Measurements from ENCODE around the gene NR1H2.
"Not testable (repeated sequence)": the region's sequence is repeated elsewhere in the genome, so short reads cannot be mapped to it uniquely, and the experiment has no call there.

NR1H2 gene

GRCh38 chr19:50344661-50345318 is 31.5 kb upstream of the NR1H2 start:
- peak; percentile 52 for DNase-seq (ENCODE audit: low spot score)

- not testable (repeated sequence) for DNase-seq (ENCODE audit: low spot score)
Measured at GRCh38 chr19:50347089-50347581, 29.1 kb upstream of the NR1H2 start.

GRCh38 chr19:50349277-50350057 is 26.8 kb upstream of the NR1H2 start:
- no peak for DNase-seq (ENCODE audit: low spot score)

- no peak for DNase-seq (ENCODE audit: low spot score)
Measured at GRCh38 chr19:50352242-50352641, 24.0 kb upstream of the NR1H2 start.

GRCh38 chr19:50353487-50353880 is 22.8 kb upstream of the NR1H2 start:
- DNase-seq (ENCODE audit: low spot score): not testable (repeated sequence)

GRCh38 chr19:50356691-50357177 is 19.5 kb upstream of the NR1H2 start:
- DNase-seq (ENCODE audit: low spot score): no peak

- DNase-seq (ENCODE audit: low spot score): peak; percentile 70
Measured at GRCh38 chr19:50357178-50358100, 18.8 kb upstream of the NR1H2 start.

GRCh38 chr19:50358483-50359327 is 17.6 kb upstream of the NR1H2 start:
- DNase-seq (ENCODE audit: low spot score): peak; percentile 50

- no peak for DNase-seq (ENCODE audit: low spot score)
Measured at GRCh38 chr19:50359328-50359818, 16.9 kb upstream of the NR1H2 start.

- DNase-seq (ENCODE audit: low spot score): no peak
Measured at GRCh38 chr19:50361290-50362029, 14.8 kb upstream of the NR1H2 start.

- DNase-seq (ENCODE audit: low spot score): no peak
Measured at GRCh38 chr19:50362030-50362412, 14.2 kb upstream of the NR1H2 start.

- DNase-seq (ENCODE audit: low spot score): no peak
Measured at GRCh38 chr19:50362656-50363424, 13.4 kb upstream of the NR1H2 start.

- no peak for DNase-seq (ENCODE audit: low spot score)
Measured at GRCh38 chr19:50365434-50366306, 10.6 kb upstream of the NR1H2 start, which contains the start of gene NAPSA. NAPSA (minus strand) TSS chr19:50365639; CDS start chr19:50365621, 18 bp downstream.

GRCh38 chr19:50368649-50369570 is 7.3 kb upstream of the NR1H2 start:
- DNase-seq (ENCODE audit: low spot score): peak; percentile 90

GRCh38 chr19:50371914-50372475 is 4.3 kb upstream of the NR1H2 start:
- DNase-seq (ENCODE audit: low spot score): no peak

GRCh38 chr19:50377051-50377461 is 799 bp downstream of the NR1H2 start:
- no peak for DNase-seq (ENCODE audit: low spot score)

GRCh38 chr19:50377517-50377916 is 1.3 kb downstream of the NR1H2 start:
- DNase-seq (ENCODE audit: low spot score): no peak

All from globus pallidus (tissue), 1 donor.